ENCODE measurements around the gene SEC14L2. TPM values are rescaled to one million over a fixed set of nuclear protein-coding genes. Genes with fewer than 3 reads are reported as not detected.

SEC14L2 gene
- total RNA-seq, 1 experiment from 2014 or later = 33.5 TPM

- POLR2A ChIA-PET = no interaction called here
- H3K9me3 ChIP-seq (ENCODE audit: control insufficient read depth in 1 of 2, insufficient read depth in 1 of 2, low read depth in 1 of 2, low read length in 2 of 2) = no peaks in the 10 kb centered on the region
- no peak within 1 kb of the TSS for H3K4me3 ChIP-seq (replicated peaks in 1 of 2; ENCODE audit: low read depth in 1 of 2, low read length in 2 of 2)
- H3K36me3 ChIP-seq (ENCODE audit: control insufficient read depth in 1 of 2, insufficient read depth in 2 of 2, low read length in 2 of 2) = no peaks in the 10 kb centered on the region
- TF ChIP-seq ELF1 (IDR thresholded peaks at IDR 0.05; ENCODE audit: borderline replicate concordance, low read depth) (no peak), RAD21 (IDR thresholded peaks at IDR 0.05; ENCODE audit: low read depth) (no peak), EGR1 (IDR thresholded peaks at IDR 0.05; ENCODE audit: low read depth) (no peak), YY1 (IDR thresholded peaks at IDR 0.05; ENCODE audit: extremely low read depth, insufficient replicate concordance, low read depth, low read length) (no peak), JUND (IDR thresholded peaks at IDR 0.05) (no peak), ATF3 (IDR thresholded peaks at IDR 0.05) (no peak), TCF7L2 (IDR thresholded peaks at IDR 0.05; ENCODE audit: borderline replicate concordance, extremely low read depth, insufficient read depth, insufficient read length) (no peak), POLR2A (IDR thresholded peaks at IDR 0.05; ENCODE audit: borderline replicate concordance, extremely low read depth, insufficient read depth, insufficient read length) (no peak), CEBPB (IDR thresholded peaks at IDR 0.05; ENCODE audit: low read depth) (no peak), ZFX (IDR thresholded peaks at IDR 0.05) (no peak), SRF (IDR thresholded peaks at IDR 0.05; ENCODE audit: low read depth) (no peak)
- H3K27me3 ChIP-seq (ENCODE audit: insufficient read depth, low read length) = peaks cover 10% of the 10 kb centered on the region; the same call in 1 of the 2 replicates
- H3K4me2 ChIP-seq (ENCODE audit: low read length) = no peak within 1 kb of the TSS
- intact Hi-C loops (cut with micrococcal nuclease) = no loop called here
- H3K9me2 ChIP-seq (ENCODE audit: insufficient read depth) = no peaks in the 10 kb centered on the region
- H3K27ac ChIP-seq (ENCODE audit: low read depth, low read length) = no peak within 1 kb of the TSS
- H3K9ac ChIP-seq (ENCODE audit: low read length) = no peak within 1 kb of the TSS
- BruUV-seq (replicated peaks) = no TSS peak
- RAD21 ChIA-PET (ENCODE audit: low non-redundant PET in 1 of 2, low total read pairs in 2 of 2, uncharacterized antibody in 2 of 2, unreplicated experiment in 2 of 2) = no interaction called here
- no peak within 1 kb of the TSS for H2AFZ ChIP-seq (ENCODE audit: low read depth, low read length, poor library complexity, severe bottlenecking)
- ATAC-seq = no peak
- no peak for DNase-seq (ENCODE audit: low read depth, low spot score)
- CTCF ChIA-PET = no interaction called here
- no peaks in the 10 kb centered on the region for H4K20me1 ChIP-seq (ENCODE audit: insufficient read depth)
- no peaks in the 10 kb centered on the region for H3K79me2 ChIP-seq (ENCODE audit: insufficient read depth, low read length)
- no peaks in the 10 kb centered on the region for H3K4me1 ChIP-seq (ENCODE audit: control insufficient read depth in 1 of 2, insufficient read depth in 2 of 2, low read length in 2 of 2)
Observed at GRCh38 chr22:30471616-30472318, 74.9 kb downstream of the SEC14L2 start, which contains the start of gene SEC14L3. SEC14L3 (minus strand) TSS chr22:30472017; CDS start chr22:30471958, 59 bp downstream.

Data from HCT116 (cell line).